Measurements from ENCODE around the gene RANBP3. TPM values are rescaled to one million over a fixed set of nuclear protein-coding genes. Genes with fewer than 3 reads are reported as not detected.

Gene RANBP3
- total RNA-seq, 1 donor from 2014 or later, result 76.6 TPM

DNA sequence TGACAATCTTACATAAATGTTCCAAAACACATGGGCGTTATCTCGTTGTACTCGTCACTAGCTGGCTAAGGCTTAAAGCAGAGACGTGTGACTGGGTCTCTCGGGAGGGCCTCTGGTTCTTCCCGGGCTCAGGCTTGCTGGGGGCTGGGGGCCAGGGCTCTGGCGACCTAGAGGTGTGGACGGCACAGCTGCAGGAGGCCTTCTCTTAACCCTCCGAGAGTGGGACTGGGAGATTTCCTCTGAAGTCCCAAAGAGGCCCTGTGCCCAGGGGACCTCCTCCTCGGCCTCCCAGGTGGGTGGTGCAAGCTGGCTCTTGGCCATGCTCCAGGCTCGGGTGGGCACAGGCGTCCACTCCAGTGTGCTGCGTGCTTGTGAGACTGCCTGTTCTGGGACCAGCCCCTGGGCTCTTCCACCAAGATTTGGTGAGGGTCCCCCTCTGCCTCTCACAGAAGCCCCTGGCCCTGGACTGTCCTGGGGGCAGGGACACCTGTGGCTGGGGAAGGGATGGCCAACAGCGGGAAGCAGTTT, 61.7 kb downstream of the RANBP3 start:
- peak; percentile 60 for DNase-seq
- ATAC-seq, result peak; percentile 35
- intact Hi-C loops (cut with micrococcal nuclease), result no loop called here

- intact Hi-C loops (cut with micrococcal nuclease), result no loop called here
- DNase-seq, result no peak
- ATAC-seq, result peak; percentile 5
These were observed 62.2 kb downstream of the RANBP3 start for GRCh38 chr19:5915782-5916165.

DNA sequence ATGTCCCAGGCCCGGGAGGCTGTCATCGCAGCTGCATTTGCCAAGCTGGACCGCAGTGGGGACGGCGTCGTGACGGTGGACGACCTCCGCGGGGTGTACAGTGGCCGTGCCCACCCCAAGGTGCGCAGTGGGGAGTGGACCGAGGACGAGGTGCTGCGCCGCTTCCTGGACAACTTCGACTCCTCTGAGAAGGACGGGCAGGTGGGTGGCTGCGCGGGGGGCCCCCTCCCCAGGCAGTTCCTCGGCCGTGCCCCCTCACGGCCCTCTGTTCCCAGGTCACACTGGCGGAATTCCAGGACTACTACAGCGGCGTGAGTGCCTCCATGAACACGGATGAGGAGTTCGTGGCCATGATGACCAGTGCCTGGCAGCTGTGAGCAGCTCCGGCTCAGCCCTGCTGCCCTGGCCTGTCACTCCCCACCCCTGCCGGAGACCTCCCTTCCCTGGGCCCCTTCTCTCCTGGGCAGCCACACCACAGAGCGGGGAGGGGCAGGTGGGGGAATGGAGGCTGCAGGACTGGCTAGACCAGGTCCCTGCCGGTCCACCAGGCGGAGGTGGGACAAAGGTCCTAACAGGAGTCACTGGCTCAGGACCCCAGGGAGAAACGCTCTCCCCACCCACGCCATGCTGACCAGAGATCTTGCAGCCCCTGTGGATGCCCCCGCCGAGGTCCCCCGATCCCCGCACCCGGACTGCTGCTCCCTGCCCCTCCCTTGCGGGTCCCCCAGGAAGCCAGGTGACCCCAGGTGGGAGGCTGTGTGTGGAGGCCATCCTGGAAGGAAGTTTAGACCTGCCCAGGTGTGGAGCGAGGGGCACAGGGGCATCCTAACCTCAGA, 62.8 kb downstream of the RANBP3 start:
- ATAC-seq (peak; percentile 54), DNase-seq (no peak)
- intact Hi-C loops (cut with micrococcal nuclease), result no loop called here

- ATAC-seq (peak; percentile 8), DNase-seq (no peak)
- intact Hi-C loops (cut with micrococcal nuclease), result no loop called here
These were observed 63.6 kb downstream of the RANBP3 start for GRCh38 chr19:5914358-5914774.

- intact Hi-C loops (cut with micrococcal nuclease), result no loop called here
- peak; percentile 79 for ATAC-seq
These were observed 64.1 kb downstream of the RANBP3 start, which contains the start of gene CAPS for GRCh38 chr19:5913739-5914357. Gene CAPS, plus strand, starts transcription at chr19:5914254. Its CDS starts 153 bp downstream, at chr19:5914407.

GRCh38 chr19:5911366-5911765, 66.6 kb downstream of the RANBP3 start:
- DNase-seq (no peak), ATAC-seq (no peak)
- intact Hi-C loops (cut with micrococcal nuclease), result no loop called here

More at GRCh38 chr19:5913739-5914357, 64.1 kb downstream of the RANBP3 start, which contains the start of gene CAPS:
- peak; percentile 74 for DNase-seq

DNA sequence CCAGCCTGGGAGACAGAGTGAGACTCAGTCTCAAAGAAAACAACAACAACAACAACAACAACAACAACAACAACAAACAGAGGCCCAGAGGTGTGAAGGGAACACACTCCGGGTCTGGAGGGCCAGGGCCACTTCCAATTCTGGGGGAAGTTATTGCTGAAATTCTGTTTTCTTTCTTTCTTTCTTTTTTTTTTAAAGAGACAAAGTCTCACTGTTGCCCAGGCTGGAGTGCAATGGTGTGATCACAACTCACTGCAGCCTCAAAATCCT, 67.4 kb downstream of the RANBP3 start:
- intact Hi-C loops (cut with micrococcal nuclease), result no loop called here
- no peak for ATAC-seq
- DNase-seq, result no peak

DNA sequence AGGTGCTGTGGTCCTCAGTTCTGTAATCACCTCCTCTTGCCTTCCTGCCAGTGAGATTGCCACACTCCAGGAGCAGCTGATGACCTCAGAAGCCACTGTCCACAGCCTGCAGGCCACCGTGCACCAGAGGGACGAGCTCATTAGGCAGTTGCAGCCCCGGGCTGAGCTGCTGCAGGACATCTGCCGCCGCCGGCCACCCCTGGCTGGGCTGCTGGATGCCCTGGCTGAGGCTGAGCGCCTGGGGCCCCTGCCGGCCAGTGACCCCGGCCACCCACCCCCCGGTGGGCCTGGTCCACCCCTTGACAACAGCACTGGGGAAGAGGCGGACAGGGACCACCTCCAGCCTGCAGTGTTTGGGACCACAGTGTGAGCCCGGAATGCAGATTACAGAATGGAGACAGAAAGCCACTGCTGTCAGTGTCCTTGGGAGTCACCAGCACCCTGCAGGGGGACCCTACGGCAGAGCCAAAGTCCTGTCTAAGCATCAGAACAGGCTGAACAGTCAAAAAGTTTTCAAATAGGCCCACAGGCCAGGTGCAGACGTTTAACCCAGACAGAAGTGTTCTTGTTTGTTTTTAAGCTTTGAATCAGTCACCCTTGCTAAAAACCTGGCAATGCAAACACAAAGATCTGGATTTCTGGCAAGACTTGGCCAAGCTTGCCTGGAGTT, 69.0 kb downstream of the RANBP3 start:
- DNase-seq (no peak), ATAC-seq (no peak)
- intact Hi-C loops (cut with micrococcal nuclease), result no loop called here

DNA sequence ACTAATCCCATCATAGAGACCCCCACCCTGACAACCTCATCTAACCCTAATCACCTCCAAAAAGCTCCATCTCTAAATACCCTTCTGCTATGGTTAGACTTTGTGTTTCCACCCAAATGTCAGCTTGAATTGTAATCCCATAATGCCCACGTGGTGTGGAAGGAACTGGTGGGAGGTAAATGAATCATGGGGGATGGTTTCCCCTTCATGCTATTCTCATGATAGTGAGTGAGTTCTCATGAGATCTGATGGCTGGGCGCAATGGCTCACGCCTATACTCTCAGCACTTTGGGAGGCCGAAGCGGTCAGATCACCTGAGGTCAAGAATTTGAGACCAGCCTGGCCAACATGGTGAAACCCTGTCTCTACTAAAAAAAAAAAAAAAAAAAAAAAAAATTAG, 70.7 kb downstream of the RANBP3 start:
- intact Hi-C loops (cut with micrococcal nuclease), result no loop called here
- ATAC-seq (no peak), DNase-seq (no peak)

DNA sequence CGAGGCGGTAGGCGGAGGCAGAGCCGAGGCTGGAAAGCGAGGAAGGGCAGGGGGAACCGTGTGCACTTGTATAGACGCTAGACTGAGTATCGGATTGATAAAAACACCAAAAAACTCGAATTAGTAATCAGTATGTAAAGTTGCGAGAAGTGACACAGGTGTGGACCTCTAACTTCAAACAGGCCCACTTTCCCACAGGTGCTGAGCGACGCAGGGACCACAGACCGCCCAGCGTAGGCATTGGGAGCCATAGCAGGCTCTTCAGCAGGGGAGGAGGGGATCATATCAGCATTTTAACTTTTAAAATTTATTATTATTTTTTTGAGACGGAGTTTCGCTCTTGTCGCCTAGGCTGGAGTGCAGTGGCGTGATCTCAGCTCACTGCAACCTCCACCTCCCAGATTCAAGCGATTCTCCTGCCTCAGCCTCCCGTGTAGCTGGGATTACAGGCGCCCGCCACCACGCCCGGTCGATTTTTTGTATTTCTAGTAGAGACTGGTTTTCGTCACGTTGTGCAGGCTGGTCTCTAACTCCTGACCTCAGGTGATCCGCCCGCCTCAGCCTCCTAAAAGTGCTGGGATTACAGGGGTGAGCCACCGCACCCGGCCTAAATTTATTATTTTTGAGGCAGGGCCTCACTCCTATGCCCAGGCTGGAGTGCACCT, 72.7 kb downstream of the RANBP3 start:
- intact Hi-C loops (cut with micrococcal nuclease), result no loop called here
- no peak for ATAC-seq
- no peak for DNase-seq

DNA sequence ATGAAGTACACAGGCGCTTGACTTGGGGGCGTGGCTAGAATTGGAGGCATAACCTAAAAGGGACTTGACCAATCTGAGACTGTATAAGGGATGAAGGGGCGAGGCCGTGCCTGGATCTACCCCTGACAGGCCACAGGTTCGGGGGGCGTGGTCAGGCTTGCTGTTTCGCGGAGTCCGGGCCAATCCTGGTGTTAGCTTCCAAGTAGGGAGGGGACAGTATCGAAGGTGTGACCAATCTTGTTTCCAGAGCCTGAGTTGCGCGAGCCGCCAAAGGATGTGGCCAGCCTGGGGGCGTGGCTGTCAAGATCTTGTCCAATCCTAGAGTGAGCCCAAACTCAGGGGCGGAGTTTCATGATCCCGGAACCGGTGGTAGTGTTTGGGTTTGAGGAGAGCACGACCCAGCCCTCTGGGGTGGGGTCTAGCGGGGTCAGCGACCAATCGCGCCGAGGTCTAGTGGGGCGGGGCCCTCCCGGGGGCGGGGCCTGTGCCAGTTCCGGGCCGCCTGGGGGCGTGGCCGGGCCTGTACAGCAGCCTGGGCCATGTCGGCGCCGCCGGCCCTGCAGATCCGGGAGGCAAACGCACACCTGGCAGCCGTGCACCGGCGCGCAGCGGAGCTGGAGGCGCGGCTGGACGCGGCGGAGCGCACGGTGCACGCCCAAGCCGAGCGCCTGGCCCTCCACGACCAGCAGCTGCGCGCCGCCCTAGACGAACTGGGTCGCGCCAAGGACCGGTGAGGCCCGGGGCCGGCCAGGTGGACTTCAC, 73.4 kb downstream of the RANBP3 start, which contains the start of gene VMAC:
Gene VMAC, plus strand, starts transcription at position 521 of the 762 bp plus-strand sequence. Its CDS starts 19 bp downstream, at position 540.
- intact Hi-C loops (cut with micrococcal nuclease), result no loop called here
- DNase-seq (peak; percentile 100), ATAC-seq (peak; percentile 83)

DNA sequence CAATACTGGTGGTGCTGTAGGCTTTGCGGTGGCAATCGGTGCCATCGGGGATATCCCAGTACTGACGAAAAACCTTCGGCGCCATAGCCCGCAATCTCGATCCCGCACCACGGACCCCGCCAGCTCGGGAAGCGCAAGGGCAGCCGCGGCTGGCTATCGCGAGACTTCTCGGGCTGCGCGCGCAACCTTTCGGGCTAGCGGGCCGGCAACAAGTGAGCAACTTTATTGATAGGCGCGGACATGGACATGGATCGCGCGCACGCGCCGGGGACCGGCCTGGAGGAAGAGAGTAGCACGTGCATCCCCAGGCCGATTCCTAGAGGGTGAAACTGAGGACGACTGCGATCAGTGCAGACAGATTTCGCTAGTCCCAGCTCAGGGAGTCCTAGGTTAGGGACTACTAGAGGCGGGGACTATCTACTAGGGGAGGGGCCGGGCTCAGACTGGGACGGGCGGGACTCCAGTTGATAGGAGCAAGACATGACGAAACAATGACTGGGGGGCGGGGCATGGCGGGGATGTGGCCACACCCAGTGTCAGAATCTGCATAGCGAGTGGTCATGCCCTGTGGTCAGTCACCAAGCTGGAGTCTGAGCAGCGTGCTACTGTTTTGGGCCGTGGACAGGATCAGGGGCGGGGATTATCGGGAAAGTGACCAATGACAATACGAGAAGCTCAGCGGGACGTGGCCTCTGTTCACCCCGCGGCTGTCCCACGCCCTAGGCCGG, 74.2 kb downstream of the RANBP3 start, which contains the start of gene NDUFA11:
Gene NDUFA11, minus strand, starts transcription at position 167 of the 728 bp plus-strand sequence. Its CDS starts 82 bp downstream, at position 85.
- ATAC-seq, result peak; percentile 81
- peak; percentile 98 for DNase-seq
- intact Hi-C loops (cut with micrococcal nuclease), result no loop called here

DNA sequence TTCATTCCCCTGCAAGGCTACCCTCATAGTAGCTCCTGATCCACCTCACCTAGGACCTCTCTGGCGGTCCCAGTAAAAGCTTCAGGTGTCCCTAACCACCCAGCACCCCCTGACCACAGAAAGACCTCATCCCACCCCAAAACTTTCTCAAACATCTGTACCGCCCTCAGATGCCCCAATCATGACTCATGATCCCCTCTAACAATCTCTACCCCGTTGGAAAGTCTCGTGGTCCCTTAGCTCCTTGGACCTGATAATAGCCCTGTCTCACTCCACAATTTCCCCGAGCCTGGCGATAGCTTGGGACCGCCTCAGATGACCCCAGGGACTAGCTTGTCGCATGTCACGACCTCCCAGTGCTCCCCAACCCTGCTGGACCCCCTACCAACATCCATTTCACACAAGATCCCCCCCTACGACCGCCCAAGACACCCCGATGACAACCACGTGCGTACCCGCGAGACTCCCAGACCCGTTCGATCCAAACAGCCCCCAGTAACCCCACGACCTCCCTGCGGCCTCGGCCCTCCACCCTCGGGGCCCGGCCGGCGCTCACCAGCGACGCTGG, 74.8 kb downstream of the RANBP3 start:
- intact Hi-C loops (cut with micrococcal nuclease), result no loop called here
- DNase-seq, result no peak

DNA sequence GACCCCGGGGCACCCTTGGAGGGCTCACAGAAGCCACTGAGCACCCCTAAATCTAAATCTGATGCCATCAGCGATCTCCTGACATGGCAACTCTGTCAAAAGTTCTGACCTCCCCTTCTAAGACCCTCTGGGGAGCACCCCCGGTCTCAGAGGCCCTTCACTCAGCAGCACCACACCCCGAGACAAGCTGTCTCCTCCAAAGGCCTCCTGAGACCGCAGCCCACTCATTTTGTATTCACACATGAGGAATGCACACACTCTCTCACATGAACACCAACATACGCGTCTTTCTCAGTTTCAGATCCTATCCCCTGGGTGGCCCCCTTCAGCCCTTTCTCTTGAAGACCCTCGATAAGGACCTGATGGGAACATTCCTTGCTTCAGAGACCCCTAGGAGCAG, 77.0 kb downstream of the RANBP3 start:
- intact Hi-C loops (cut with micrococcal nuclease), result no loop called here
- DNase-seq (no peak), ATAC-seq (no peak)

More for the DNA sequence above, 74.8 kb downstream of the RANBP3 start:
- no peak for ATAC-seq

GRCh38 chr19:5899728-5900526, 78.0 kb downstream of the RANBP3 start:
- DNase-seq (no peak), ATAC-seq (no peak)
- intact Hi-C loops (cut with micrococcal nuclease), result no loop called here

GRCh38 chr19:5897189-5897969, 80.6 kb downstream of the RANBP3 start:
- intact Hi-C loops (cut with micrococcal nuclease), result no loop called here
- no peak for ATAC-seq
- DNase-seq, result no peak
